GM21390 (cell line): ENCODE results near the gene GPAT3.
"Not testable (repeated sequence)": the region's sequence is repeated elsewhere in the genome, so short reads cannot be mapped to it uniquely, and the experiment has no call there.

Experiments used
- ATAC-seq: cut with Tn5 transposase; IDR thresholded peaks from one replicate; pipeline ENCODE4 v1.9.1; 2021; ENCODE audit not compliant: unreplicated experiment

Gene GPAT3

DNA sequence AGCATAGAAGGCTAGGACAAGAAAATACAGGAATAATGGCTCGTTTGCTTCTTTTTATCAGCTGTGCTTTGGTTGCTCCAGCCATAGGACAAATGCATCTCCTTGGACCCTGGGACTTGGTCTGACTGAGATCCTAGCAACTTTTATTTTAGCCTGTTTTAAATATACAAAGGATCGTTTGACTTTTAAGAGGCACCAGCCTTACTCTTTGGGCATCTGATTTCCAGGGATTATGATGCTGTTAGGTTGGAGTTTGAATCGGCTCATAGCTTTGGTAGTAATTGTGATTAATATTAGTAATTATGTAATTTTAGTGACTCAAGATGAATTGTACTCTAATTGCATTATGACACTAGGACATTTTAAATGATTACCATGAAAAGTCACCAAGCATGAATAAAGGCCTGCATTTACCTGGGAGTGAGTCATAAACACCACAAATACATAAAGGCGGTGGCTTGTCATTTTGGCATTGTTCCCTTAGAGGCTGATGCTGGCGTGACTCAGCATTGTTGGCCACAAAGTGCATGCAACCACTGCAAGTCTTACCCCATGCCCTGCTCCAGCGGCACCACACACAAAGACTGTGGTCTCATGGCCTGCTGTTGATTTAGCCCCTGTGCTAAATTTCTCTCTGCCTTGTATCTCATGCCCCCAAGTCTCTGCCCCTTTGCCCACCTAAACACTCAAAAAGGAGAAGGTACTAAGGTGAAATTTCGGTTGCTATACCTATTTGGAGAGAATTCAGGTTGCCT, 12.4 kb downstream of the GPAT3 start:
- ATAC-seq: peak; percentile 88

DNA sequence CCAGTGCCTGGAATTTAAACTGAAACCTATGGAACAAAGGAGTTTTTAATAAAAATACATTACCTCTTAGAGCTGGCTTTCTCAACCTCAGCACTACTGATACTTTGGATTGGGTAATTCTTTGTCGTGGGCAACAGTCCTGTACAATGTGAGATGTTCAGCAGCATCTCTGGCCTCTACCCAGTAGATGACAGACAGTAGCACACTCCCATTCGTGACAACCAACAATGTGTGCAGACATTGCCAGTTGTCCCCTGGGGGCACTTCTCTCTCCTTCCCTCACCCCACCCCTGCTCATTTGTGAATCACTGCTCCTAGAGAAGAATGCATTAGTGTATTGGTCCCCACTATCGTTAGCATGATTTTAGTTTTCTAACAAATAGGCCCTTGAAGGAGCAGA, 16.2 kb downstream of the GPAT3 start:
- no peak for ATAC-seq

DNA sequence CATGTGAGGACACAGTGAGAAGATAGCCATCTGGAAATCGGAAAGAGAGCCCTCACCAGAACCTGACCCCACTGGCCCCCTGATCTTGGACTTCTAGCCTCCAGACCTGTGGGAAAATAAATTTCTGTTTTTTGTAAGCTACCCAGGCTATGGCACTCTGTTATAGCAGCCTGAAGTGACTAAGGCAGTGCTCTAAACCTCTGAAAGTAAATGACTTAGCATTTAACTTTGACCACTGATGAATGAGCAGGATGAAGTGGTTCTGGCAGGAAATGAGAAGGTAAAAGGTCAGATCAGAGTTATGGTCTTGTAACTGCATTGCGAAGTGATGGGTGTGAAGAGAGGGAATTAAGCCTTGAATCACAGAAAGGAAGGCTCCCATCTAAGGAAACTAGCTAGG, 17.0 kb downstream of the GPAT3 start:
- peak; percentile 56 for ATAC-seq

DNA sequence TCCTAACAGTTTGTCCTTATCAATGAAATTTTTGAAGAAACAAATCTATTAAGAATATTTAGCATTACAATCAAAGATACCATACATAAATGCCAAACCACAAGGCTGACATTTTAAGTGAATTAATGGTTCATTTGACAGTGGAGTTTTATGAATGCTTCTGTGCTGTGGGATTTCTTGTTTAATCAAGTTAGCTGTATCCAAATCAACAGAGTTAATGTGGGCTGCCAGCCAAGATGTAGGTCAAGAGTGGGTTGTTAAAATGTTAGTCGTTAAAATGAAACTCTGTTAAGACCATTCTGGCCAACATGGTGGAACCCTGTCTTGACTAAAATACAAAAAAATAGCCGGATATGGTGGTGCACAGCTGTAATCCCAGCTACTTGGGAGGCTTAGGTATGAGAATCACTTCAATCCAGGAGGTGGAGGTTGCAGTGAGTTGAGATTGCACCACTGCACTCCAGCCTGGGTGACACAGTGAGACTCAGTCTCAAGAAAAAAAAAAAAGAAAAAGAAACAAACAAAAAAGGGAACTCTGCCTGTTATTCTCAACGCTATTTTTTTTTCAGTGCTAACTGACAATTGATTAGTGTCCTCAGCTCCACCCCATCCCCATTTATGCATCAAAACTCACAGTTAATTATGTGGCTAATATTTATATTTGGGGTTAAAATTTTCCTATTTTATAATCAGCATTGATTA, 20.2 kb downstream of the GPAT3 start:
- no peak for ATAC-seq

DNA sequence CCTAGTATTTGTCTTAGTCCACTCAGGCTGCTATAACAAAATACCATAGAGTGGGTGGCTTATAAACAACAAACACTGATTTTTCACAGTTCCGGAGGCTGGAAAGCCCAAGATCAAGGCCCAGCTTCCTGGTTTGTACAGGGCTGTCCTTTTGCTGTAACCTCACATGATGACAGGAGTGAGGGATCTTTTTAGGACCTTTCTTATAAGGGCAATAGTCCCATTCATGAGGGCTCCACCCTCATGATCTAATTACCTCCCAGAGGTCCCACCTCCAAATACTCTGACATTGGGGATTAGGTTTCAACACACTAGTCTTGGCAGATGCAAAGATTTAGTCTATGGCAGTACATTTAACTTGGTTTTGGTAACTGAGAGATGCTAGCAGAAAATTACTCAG, 20.9 kb downstream of the GPAT3 start:
- ATAC-seq: no peak

DNA sequence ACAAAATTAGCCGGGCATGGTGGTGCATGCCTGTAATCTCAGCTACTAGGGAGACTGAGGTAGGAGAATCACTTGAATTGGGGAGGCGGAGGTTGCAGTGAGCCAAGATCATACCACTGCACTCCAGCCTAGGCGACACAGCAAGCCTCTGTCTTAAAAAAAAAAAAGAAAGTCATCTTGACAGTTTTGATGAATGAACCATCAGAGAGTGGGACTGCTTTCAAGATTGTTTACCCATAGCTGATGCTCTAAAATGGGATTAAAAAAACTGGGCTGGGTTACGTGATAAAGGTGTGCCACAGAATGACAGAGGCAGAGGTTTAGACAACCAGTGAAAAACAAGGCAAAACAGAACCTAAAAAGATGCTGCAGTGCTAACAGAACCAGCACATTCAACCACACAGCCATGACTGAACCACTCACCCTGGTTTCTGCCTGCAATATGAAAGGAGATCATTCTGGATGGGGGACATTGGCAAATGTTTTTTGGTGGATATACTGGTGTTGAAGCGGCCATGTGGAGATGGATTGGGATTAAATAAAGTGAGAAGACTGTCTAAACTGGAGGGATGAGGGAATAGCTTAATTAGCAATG, 22.2 kb downstream of the GPAT3 start:
- ATAC-seq: no peak

DNA sequence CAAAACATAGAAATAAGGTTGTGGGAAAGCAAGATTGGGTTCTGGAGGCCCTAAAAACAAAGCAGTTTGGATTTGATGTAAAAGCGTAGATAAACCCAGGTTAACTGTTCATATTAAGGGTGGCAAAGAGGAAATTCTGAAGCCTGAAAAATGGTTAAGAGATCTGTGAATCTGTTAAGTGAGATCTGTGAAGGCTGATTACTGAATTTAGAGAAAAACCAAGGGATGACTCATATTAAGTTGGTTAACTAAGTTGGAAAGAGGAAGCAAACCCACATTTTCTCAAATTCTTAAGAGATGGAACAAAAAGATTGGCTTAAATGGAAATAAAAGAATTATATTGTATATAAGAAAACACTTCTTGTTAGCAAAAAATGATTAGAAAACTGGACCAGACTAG, 22.8 kb downstream of the GPAT3 start:
- ATAC-seq: no peak

DNA sequence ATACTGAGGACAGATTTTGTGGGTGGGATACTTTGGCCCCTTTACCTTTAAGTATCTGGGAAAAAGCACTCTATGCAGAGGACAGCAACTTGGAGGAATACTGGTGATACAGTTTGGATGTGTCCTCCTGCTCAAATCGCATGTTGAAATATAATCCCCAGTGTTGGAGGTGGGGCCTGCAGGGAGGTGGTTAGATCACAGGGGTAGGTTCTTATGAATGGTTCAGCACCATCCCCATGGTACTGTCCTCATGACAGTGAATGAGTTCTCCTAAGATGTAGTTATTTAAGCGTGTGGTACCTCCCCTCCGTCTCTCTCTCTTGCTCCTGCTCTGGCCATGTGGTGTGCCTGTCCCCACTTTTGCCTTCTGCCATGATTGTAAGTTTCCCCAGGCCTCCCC, 24.6 kb downstream of the GPAT3 start:
- ATAC-seq: no peak

DNA sequence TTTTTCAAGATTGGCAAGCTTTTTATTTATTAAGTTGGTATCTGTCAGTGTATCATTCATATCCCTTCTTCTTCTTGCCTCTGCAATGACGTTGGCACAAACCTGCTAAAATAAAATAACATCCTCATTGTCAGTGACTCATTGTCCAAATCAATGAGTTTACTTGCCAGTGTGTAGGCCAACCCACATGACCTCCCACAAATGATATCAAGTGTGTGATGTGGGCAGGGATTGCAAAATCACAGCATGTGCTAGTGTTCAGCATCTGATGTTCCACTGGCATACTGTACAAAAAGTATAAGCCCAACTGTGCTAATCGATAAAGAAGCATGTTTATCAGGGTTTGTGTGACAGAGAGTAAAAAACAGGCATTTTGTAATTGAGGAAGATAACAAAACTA, 25.5 kb downstream of the GPAT3 start:
- no peak for ATAC-seq

DNA sequence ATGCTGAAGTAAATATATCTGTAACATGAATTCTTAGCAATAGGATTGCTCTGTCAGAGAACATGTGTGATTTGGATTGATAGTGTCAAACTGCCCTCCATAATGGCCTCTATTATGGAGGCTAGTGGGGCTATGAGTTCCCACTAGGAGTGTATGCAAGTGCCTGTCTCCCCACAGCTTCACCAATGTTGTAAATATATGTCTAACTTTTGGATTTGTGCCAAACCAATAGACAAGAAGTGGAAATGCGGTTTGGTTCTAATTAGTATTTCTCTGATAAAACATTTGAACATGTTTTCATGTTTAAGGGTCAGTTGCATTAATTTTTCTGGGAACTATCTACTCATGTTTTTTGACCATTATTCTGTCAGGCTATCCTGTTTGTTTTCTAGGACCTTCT, 28.1 kb downstream of the GPAT3 start:
- no peak for ATAC-seq

DNA sequence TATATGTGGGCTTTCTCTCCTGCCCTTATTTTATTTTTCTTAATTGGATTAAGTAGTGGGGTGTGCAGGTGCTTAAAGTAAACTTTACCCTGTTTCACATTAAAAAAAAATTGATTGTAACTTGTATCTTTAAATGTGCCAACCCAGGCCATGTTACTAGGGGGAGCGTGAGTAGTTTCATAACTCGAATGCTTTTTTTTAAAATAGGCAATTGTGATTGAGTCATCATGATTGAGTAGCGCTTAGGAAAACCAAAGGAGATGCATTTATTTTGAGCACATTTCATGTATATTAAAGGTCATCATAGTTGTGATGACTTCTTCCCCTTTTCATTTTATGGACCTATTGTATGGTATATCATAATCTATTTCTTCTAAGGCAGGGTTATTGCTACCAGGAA, 32.2 kb downstream of the GPAT3 start:
- ATAC-seq: no peak

DNA sequence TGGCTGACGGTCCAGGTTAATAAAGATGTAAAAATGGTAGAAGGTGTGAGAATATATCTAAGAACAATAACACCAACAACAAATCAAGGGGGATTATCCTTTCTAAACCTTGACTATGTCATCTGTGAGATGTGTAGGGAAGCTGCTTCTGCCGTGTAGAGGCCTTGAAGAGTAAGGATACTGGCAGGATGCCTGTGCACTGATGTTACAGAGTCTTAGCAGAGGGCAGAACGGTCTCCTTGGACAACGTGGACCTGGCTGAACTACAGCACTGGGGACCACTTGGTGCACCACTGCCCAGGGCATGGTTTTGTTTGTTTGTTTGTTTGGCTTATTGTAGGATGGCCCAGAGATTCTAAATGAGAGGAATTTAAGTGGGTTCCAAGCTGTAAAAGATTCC, 33.5 kb downstream of the GPAT3 start:
- no peak for ATAC-seq

DNA sequence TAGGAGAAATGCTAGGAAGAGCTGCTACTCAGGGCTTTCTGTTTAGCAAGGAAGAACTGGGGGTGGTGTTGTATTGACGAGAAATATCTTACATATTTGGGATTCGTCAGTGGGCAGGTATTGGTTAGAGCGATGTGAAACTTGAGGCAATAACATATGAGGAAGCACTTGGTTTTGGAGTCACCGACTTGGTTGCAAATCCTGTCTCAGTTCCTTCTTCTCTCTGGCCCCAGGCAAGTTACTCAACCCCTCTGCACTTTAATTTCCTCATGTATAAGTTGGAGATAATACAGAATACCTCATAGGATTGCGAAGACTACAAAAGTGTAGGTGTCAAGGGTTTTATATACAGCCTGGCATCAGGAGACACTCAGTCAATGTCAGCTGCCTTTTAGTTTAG, 34.1 kb downstream of the GPAT3 start:
- ATAC-seq: peak; percentile 88

DNA sequence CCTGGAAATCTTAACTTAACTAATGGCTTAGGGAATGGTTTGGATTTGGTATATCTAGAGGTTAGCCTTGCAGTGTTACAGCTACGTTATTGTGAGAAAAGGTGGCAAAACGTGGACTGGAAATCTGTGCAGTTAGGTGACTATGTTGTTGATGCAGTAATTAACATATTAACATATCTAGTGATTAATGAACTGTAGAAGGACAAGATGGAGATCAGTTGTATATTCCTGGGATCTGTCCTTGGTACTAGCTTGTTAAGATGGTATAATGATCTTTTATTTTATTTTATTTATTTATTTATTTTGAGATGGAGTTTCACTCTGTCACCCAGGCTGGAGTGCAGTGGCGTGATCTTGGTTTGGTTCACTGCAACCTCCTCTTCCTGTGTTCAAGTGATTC, 36.9 kb downstream of the GPAT3 start:
- no peak for ATAC-seq

DNA sequence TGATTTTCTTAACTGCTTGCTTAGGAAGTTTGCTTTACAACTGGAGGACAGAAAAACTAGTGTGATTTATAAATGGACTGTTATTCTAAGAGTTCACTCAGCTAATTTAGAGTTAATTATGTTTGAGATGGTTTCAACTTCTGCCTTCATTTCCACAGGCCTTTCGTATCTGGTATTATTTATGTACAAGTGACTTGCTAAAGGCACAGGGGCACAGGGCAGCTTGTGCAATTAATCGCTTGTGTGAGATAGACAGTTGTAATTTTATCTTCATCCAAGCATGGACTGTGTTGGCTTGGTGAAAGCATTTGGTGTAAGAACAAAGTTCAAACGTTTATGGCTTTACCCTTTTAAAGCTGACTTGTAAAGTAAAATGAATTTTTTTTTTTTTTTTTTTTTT, 38.3 kb downstream of the GPAT3 start:
- ATAC-seq: no peak

DNA sequence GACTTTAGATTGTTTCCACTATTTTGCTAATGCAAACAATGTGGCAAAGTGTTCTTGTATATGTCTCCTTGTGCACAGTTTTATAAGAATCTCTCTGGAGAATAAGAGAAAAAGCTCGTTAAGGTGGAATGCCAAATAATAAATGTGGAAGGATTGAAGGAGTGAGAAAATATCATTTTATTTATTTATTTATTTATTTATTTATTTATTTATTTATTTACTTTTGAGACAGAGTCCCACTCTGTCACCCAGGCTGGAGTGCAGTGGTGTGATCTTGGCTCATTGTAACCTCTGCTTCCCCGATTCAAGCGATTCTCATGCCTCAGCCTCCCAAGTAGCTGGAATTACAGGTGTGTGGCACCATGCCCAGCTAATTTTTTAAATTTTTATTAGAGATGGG, 40.3 kb downstream of the GPAT3 start:
- not testable (repeated sequence) for ATAC-seq

DNA sequence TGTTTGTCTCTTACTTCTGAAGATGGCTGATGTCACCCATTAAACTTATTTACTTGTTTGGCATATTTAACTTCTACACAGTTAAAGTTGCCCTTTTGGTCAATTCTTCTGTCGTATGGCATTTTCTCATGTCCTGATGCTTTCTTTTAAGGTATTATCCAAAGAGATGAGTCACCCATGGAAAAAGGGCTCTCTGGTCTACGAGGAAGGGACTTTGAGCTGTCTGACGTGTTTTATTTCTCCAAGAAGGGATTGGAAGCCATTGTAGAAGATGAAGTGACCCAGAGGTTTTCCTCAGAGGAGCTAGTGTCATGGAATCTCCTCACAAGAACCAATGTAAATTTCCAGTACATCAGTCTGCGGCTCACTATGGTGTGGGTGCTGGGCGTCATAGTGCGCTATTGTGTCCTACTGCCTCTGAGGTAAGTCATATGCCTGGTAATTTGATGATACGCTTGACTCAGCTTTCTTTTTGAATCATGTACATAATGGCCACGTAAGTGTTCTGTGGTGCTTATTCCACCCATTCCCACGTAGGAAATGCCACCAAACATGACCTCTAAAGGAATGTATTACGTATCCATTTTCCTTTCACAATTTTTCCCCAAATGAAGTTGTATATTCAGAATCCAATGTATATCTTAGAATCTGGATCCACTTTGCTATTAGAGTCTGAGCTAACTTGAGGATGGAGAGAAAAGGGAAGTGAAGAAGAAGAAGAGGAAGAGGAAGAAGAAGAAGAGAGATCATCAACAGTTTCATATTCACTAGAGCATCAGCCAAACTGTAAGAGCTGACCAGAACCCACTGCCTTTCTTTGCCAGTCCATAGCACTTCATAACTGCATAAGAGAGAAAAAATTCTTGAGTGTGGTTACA, 45.7 kb downstream of the GPAT3 start:
- ATAC-seq: peak; percentile 92

DNA sequence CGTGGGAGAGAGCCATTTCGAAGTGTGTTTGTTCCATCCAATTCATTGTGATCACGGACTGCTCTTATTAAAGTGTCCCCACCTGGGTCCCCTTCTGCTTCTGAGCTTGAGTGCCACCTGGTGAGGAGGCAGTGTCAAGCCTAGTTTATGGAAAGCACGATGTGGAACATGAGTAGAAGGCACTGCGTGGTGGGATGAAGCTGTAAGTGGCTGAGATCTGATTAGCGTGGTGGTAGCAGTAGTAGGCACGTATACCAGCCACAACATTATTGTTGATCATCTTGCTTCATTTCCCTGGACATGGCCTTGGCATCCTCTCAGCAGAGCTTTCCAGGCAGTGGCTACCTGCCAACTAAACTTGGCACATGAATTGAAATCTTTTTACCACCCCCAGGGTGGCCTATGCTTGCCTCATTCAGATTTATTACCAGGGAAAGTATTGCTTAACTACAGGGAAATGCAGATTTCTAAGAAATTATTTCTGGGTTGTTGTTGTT, 46.4 kb downstream of the GPAT3 start:
- ATAC-seq: peak; percentile 67

DNA sequence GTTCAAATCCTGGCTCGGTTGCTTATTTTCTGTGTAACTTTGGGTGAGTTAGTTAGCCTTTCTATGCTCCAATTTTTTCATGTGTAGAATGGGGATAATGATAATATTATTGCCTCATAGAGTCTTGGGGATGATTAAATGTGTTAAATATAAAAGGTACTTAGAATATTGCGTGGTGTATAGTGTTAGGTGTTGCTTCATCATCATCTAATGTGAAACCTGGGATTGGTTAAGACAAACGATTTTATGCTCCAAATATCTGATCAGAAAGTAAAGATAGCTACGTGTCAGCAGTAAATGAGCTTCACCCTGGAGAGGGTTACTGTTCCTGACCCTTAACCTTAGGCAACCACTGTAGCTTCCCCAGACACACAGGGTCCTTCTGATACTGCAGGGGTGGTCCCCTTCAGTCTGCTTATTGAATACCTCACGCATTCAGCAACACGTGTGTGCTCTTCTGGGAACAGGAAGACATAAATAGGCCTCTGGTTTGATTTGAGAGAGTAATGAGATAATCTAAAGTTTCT, 50.1 kb downstream of the GPAT3 start:
- no peak for ATAC-seq

DNA sequence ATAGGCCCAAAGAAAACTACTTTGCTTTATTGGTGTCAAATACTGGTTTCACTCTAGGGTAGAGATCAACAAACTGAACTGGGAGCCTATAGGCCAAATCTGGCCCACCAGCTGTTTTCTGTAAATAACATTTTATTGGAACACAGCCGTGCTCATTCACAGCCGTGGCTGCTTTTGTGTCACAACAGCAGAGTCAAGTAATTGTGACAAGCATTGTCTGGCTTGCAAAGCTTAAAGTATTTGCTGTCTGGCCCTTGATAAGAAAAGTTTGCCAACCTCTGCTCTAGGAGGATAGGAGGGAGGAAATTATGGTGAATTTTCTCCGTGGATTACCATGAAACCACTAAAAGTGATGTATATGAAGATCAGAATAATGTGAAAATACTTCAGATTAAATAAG, 53.4 kb downstream of the GPAT3 start:
- no peak for ATAC-seq

DNA sequence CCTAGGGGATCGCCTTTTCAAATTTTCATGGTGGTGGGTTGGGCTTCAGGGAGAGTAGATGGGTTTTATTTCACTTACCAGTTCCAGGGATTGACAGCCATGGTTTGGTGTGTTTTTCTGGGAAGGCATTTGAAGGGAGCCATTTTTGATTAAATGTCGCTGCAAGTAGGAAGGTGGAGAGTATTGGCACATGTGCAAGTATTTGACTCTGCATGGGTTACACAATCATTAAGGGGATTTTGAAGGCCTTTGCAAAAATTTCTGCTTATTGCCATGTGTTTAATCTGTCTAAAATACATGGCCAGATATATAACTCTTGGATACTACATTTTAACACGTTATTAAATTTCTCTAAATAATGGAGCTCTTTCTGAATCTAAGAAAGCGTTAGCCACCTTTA, 55.1 kb downstream of the GPAT3 start:
- ATAC-seq: no peak
